GM23248 (cell line): ENCODE data around the gene DOCK6.

ENCODE experiments used
- EZH2 ChIP-seq: fragments of 200-600 bp; sonication (generic); IDR thresholded peaks from 2 replicates; pipeline ENCODE4 v1.6.1; 2018; ENCODE audit warnings: antibody characterized with exemption, mild to moderate bottlenecking; ENCODE audit not compliant: insufficient read depth, poor library complexity, severe bottlenecking
- EZH2phosphoT487 ChIP-seq: fragments of 200-600 bp; sonication (generic); IDR thresholded peaks from 2 replicates; pipeline ENCODE4 v1.6.1; 2018; ENCODE audit warnings: antibody characterized with exemption, moderate library complexity, mild to moderate bottlenecking, low read depth; ENCODE audit not compliant: insufficient read depth

DNA sequence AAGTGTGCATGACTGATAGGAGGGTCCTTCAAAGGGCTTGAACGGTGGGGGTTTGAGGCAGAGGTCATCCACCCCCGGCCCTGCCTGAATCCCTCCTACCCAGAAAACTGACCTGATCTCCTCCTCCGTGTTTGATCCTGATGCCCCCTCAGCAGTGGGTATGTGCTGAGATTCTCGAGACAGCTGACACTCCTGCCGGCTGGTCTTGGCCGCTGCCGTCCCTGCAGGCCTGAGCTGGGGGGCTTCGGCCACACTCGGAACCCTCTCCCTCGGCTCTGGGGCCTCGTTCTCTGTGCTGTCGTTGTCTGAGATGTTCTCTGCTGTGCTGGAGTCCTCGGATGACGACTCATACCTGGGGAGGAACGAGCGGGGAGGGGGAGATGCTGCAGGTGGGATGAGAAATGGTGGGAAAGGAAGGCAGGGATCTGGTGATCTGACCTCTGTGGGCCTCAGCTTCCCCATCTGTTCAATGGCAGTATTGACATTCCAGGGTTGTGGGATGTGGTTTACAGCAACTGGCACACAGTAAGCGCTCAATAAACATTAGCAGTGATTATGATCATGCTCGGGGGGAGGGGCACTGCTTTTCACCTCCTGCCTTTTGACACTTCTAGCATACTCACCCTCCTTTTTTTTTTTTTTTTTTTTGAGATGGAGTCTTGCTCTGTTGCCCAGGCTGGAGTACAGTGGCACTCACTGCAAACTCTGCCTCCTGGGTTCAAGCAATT, 85.7 kb downstream of the DOCK6 start:
- TF ChIP-seq EZH2phosphoT487 = no peak
- TF ChIP-seq EZH2 = no peak
